Ovary (tissue), 3 donors: ENCODE data around the gene KCNAB1.

ENCODE experiments used
- EP300 ChIP-seq: sonication (generic); formaldehyde crosslinking; IDR thresholded peaks from one replicate; pipeline ENCODE4 v1.6.1; 2017; ENCODE audit warnings: antibody characterized with exemption
- POLR2A ChIP-seq: fragments of 450-650 bp; IDR thresholded peaks from one replicate; pipeline ENCODE4 v1.6.1; 2017; ENCODE audit warnings: antibody characterized with exemption, mild to moderate bottlenecking, moderate library complexity
- TF ChIP-seq, protein P1 (sequence below), 3 donors: fragments of 450-650 bp in 2 of 3; fragments of 200-600 bp in 1 of 3; IDR thresholded peaks; one replicate each; pipeline versions ENCODE4 v1.5.1 to v1.8.0; 2016 to 2022; ENCODE audit warnings: antibody characterized with exemption in 3 of 3, mild to moderate bottlenecking in 1 of 3
- donor health status: DM: no; HTN: no; CAD: no.

DNA sequence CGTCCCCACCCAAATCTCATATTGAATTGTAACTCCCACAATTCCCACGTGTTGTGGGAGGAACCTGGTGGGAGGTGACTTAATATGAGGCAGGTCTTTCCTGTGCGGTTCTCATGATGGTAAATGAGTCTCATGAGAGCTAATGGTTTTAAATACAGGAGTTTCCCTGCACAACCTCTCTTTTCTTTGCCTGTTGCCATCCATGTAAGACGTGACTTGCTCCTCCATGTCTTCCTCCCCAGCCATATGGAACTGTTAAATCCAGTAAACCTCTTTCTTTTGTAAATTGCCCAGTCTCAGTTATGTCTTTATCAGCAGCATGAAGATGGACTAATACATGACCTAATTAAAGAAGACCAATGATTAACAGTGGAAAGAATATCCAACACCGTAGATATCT lies 377.9 kb downstream of the KCNAB1 start:
- TF ChIP-seq, protein P1, sequence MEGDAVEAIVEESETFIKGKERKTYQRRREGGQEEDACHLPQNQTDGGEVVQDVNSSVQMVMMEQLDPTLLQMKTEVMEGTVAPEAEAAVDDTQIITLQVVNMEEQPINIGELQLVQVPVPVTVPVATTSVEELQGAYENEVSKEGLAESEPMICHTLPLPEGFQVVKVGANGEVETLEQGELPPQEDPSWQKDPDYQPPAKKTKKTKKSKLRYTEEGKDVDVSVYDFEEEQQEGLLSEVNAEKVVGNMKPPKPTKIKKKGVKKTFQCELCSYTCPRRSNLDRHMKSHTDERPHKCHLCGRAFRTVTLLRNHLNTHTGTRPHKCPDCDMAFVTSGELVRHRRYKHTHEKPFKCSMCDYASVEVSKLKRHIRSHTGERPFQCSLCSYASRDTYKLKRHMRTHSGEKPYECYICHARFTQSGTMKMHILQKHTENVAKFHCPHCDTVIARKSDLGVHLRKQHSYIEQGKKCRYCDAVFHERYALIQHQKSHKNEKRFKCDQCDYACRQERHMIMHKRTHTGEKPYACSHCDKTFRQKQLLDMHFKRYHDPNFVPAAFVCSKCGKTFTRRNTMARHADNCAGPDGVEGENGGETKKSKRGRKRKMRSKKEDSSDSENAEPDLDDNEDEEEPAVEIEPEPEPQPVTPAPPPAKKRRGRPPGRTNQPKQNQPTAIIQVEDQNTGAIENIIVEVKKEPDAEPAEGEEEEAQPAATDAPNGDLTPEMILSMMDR (IDR thresholded peaks at IDR 0.05), result no peak
- TF ChIP-seq POLR2A (no peak), EP300 (no peak)
